Fibroblast of skin of left quadriceps (primary cell): ENCODE data around the gene BRAF.
A peak's percentile ranks its signal among the peaks of the same experiment; 100 is the strongest.
"Not testable (repeated sequence)": the region's sequence is repeated elsewhere in the genome, so short reads cannot be mapped to it uniquely, and the experiment has no call there.

ENCODE experiments used
- DNase-seq, 2 experiments: peaks; one replicate each; pipeline ENCODE4 v3.0.0-alpha.2; 2013; ENCODE audit warnings: low read depth in 2 of 2

The BRAF gene

GRCh38 chr7:140924821-140925421 lies at the start of gene BRAF:
Gene BRAF, minus strand, starts transcription at chr7:140924929. Its CDS starts 226 bp downstream, at chr7:140924703.
- peak; percentile 75 to 76 for DNase-seq

- DNase-seq = no peak
Measured at GRCh38 chr7:140972876-140973829, 48.4 kb upstream of the BRAF start.

GRCh38 chr7:140972344-140972743 lies 47.6 kb upstream of the BRAF start:
- no peak for DNase-seq

- DNase-seq = no peak
Measured at GRCh38 chr7:140967438-140967837, 42.7 kb upstream of the BRAF start.

GRCh38 chr7:140966561-140967233 lies 42.0 kb upstream of the BRAF start:
- DNase-seq = no peak

GRCh38 chr7:140961117-140961516 lies 36.4 kb upstream of the BRAF start:
- no peak for DNase-seq

- DNase-seq = not testable (repeated sequence)
Measured at GRCh38 chr7:140956997-140957396, 32.3 kb upstream of the BRAF start.

- DNase-seq = no peak
Measured at GRCh38 chr7:140945940-140946339, 21.2 kb upstream of the BRAF start.

GRCh38 chr7:140942242-140942641 lies 17.5 kb upstream of the BRAF start:
- DNase-seq = not testable (repeated sequence)

GRCh38 chr7:140940898-140941297 lies 16.2 kb upstream of the BRAF start:
- DNase-seq = no peak

- no peak for DNase-seq
Measured at GRCh38 chr7:140937702-140938264, 13.1 kb upstream of the BRAF start.

GRCh38 chr7:140928491-140929309 lies 4.0 kb upstream of the BRAF start:
- no peak for DNase-seq

GRCh38 chr7:140927945-140928344 lies 3.2 kb upstream of the BRAF start:
- DNase-seq = not testable (repeated sequence)

GRCh38 chr7:140927351-140927750 lies 2.6 kb upstream of the BRAF start:
- no peak for DNase-seq

GRCh38 chr7:140926021-140926817 lies 1.5 kb upstream of the BRAF start:
- no peak for DNase-seq

- DNase-seq = peak; percentile 20 to 24
Measured at GRCh38 chr7:140924019-140924820, 509 bp downstream of the BRAF start.

- DNase-seq = no peak
Measured at GRCh38 chr7:140923358-140924006, 1.2 kb downstream of the BRAF start.

GRCh38 chr7:140922741-140923345 lies 1.9 kb downstream of the BRAF start:
- no peak for DNase-seq

- no peak for DNase-seq
Measured at GRCh38 chr7:140920745-140921144, 4.0 kb downstream of the BRAF start.
